Keratinocyte (primary cell): Measurements from ENCODE around the gene NDUFAB1. TPM values are rescaled to one million over a fixed set of nuclear protein-coding genes. Genes with fewer than 3 reads are reported as not detected.

Source experiments
- DNase-seq: peaks from one replicate; pipeline ENCODE4 v3.0.0-alpha.2; 2011; ENCODE audit warnings: low read depth, missing footprints, low spot score
- FAIRE-seq: peaks from 2 replicates; lab custom pipeline; 2011; peaks lifted over from hg19 to GRCh38; lab: Jason Lieb, UNC
- H2AFZ ChIP-seq: 2 replicates; pipeline ENCODE4 v1.6.0; 2012; ENCODE audit warnings: low read length, control low read depth, inconsistent platforms; ENCODE audit not compliant: control insufficient read depth
- H3K27ac ChIP-seq: 2 replicates; pipeline ENCODE4 v1.5.1; 2011; ENCODE audit warnings: low read length; ENCODE audit not compliant: control insufficient read depth, insufficient read depth
- H3K27me3 ChIP-seq: 3 replicates; pipeline ENCODE4 v1.6.0; 2011; ENCODE audit warnings: low read length; ENCODE audit not compliant: control insufficient read depth, insufficient read depth; ENCODE audit errors: extremely low read depth
- H3K36me3 ChIP-seq, 2 experiments: 2 replicates in 1 of 2; 3 replicates in 1 of 2; pipeline ENCODE4 v1.5.1; 2011; ENCODE audit warnings: low read length in 2 of 2, mild to moderate bottlenecking in 1 of 2; ENCODE audit not compliant: control insufficient read depth in 2 of 2, insufficient read depth in 2 of 2; ENCODE audit errors: extremely low read depth in 1 of 2
- H3K4me1 ChIP-seq: 3 replicates; pipeline ENCODE4 v1.5.1; 2011; ENCODE audit warnings: low read length; ENCODE audit not compliant: control insufficient read depth, insufficient read depth; ENCODE audit errors: extremely low read depth
- H3K4me2 ChIP-seq: 3 replicates; pipeline ENCODE4 v1.6.0; 2011; ENCODE audit warnings: low read depth, low read length; ENCODE audit not compliant: control insufficient read depth, insufficient read depth; ENCODE audit errors: extremely low read depth
- H3K4me3 ChIP-seq, 3 experiments: fragments of 200-600 bp in 1 of 3; sonication (generic) in 1 of 3; 2 replicates in 2 of 3; 3 replicates in 1 of 3; pipeline ENCODE4 v1.5.1; 2011 to 2016; ENCODE audit warnings: low read length in 3 of 3, mild to moderate bottlenecking in 3 of 3, control low read depth in 2 of 3, inconsistent platforms in 1 of 3, low read depth in 1 of 3, mixed read lengths in 1 of 3, mixed run types in 1 of 3, moderate library complexity in 1 of 3; ENCODE audit not compliant: control insufficient read depth in 2 of 3, insufficient read depth in 2 of 3; ENCODE audit errors: extremely low read depth in 1 of 3
- H3K79me2 ChIP-seq: 2 replicates; pipeline ENCODE4 v1.6.0; 2012; ENCODE audit warnings: low read length; ENCODE audit not compliant: control insufficient read depth, insufficient read depth
- H3K9ac ChIP-seq: 3 replicates; pipeline ENCODE4 v1.6.0; 2011; ENCODE audit warnings: low read length; ENCODE audit not compliant: control insufficient read depth, insufficient read depth; ENCODE audit errors: extremely low read depth
- H3K9me1 ChIP-seq: 3 replicates; pipeline ENCODE4 v1.6.0; 2011; ENCODE audit warnings: low read length; ENCODE audit not compliant: control insufficient read depth, insufficient read depth; ENCODE audit errors: extremely low read depth
- H3K9me3 ChIP-seq: 2 replicates; pipeline ENCODE4 v1.5.1; 2012; ENCODE audit warnings: low read depth, low read length; ENCODE audit not compliant: control insufficient read depth
- H4K20me1 ChIP-seq: 3 replicates; pipeline ENCODE4 v1.6.0; 2011; ENCODE audit warnings: low read length; ENCODE audit not compliant: control insufficient read depth, insufficient read depth; ENCODE audit errors: extremely low read depth
- EZH2 ChIP-seq: IDR thresholded peaks from one replicate; pipeline ENCODE4 v1.6.1; 2012; ENCODE audit warnings: inconsistent platforms, mild to moderate bottlenecking, low read length, moderate library complexity
- dilution Hi-C: fragments of 300-500 bp; cut with MboI; formaldehyde crosslinking; loops from one replicate; pipeline ENCODE4 v1.7.0; 2020; ENCODE audit warnings: low sequenced_read_pairs; ENCODE audit not compliant: extremely low pct_ligation_motif_present
- polyA plus RNA-seq, 5 experiments: library from polyadenylated mRNA; depleted of rRNA in 3 of 5; stranded (reverse) in 3 of 5; stranded (forward) in 1 of 5; unstranded in 1 of 5; fragments of >200 nt; gene quantifications; 1 replicate in 1 of 5; 2 replicates in 3 of 5; 3 replicates in 1 of 5; pipeline versions ENCODE4 v1.2.1 to v1.2.3, GENCODE V29; 2011 to 2012; ENCODE audit warnings: missing spikeins in 2 of 5, low read depth in 1 of 5, low replicate concordance in 1 of 5
- TF ChIP-seq, protein P1 (sequence below), 3 experiments: IDR thresholded peaks in 1 of 3; conservative IDR thresholded peaks in 1 of 3; optimal IDR thresholded peaks in 1 of 3; 2 replicates in 2 of 3; 3 replicates in 1 of 3; pipeline versions ENCODE3 to v1.5.1; 2011; ENCODE audit warnings: low read length in 3 of 3, mild to moderate bottlenecking in 3 of 3, moderate library complexity in 2 of 3, control low read depth in 1 of 3, inconsistent platforms in 1 of 3; ENCODE audit not compliant: insufficient read depth in 2 of 3; ENCODE audit errors: extremely low read depth in 1 of 3

NDUFAB1 gene
- polyA plus RNA-seq, 1 donor (not counting 4 experiments of a cell fraction or from before 2014, with no cell fraction given) = 202 TPM

DNA sequence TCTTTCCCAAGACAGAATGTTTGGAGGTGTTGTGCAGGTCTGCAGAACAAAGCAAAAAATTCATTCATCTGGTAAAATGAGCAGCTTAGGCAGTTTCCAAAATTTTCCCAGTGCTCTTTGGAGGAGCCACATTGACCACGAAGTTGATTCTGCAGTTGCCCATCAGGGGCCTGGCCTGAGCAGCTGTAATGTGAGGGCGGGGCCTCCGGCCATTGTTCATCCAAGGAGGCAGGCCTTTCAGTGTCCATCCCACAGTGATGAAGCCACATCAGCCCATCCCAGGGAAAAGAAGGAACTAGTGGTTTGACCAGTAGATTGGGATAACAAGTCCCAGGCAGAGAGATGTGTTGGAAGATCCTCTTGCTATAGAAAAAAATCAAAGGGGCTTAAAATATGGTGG, 28.5 kb downstream of the NDUFAB1 start:
- no peak for TF ChIP-seq EZH2
- TF ChIP-seq, protein P1, sequence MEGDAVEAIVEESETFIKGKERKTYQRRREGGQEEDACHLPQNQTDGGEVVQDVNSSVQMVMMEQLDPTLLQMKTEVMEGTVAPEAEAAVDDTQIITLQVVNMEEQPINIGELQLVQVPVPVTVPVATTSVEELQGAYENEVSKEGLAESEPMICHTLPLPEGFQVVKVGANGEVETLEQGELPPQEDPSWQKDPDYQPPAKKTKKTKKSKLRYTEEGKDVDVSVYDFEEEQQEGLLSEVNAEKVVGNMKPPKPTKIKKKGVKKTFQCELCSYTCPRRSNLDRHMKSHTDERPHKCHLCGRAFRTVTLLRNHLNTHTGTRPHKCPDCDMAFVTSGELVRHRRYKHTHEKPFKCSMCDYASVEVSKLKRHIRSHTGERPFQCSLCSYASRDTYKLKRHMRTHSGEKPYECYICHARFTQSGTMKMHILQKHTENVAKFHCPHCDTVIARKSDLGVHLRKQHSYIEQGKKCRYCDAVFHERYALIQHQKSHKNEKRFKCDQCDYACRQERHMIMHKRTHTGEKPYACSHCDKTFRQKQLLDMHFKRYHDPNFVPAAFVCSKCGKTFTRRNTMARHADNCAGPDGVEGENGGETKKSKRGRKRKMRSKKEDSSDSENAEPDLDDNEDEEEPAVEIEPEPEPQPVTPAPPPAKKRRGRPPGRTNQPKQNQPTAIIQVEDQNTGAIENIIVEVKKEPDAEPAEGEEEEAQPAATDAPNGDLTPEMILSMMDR (optimal IDR thresholded peaks at IDR 0.05 in 1 of 3, IDR thresholded peaks at IDR 0.05 in 1 of 3, conservative IDR thresholded peaks at IDR 0.05 in 1 of 3; ENCODE audit: extremely low read depth in 1 of 3, insufficient read depth in 2 of 3, low read length in 3 of 3) = no peak
- H3K9me3 ChIP-seq = no peaks in the 10 kb centered on the region
- H3K36me3 ChIP-seq = peaks cover 45 to 51% of the 10 kb centered on the region in 2 experiments
- no peaks in the 10 kb centered on the region for H3K27me3 ChIP-seq
- no peaks in the 10 kb centered on the region for H3K79me2 ChIP-seq
- no peaks in the 10 kb centered on the region for H4K20me1 ChIP-seq
- H3K4me2 ChIP-seq = no peak overlapping the region
- no peak for FAIRE-seq
- dilution Hi-C loops = no loop called here
- H3K4me3 ChIP-seq = no peak overlapping the region
- H3K9me1 ChIP-seq = no peaks in the 10 kb centered on the region
- H3K9ac ChIP-seq = no peak overlapping the region
- H3K4me1 ChIP-seq = no peaks in the 10 kb centered on the region
- H3K27ac ChIP-seq = no peak overlapping the region
- no peak overlapping the region for H2AFZ ChIP-seq
- DNase-seq = no peak

DNA sequence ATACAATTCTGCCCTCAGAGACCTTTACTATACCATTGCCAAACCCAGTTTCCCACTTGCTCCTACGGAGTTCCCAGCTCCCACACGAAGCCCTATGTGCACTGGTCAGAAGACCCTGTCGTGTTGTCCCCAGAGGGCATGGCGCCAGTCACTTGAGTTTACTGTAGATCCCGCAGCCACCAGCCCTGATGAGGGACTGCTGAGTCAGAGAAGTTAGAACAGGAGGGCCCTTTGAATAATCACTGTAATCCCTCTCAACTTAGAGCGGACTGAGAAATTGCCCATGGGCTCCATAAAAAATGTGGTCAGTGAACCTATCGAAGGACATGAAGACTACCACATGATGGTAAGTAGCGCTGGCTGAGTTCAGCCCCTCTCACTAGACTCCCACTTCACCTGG, 29.4 kb downstream of the NDUFAB1 start:
- Histone ChIP-seq H3K27me3 (no peaks in the 10 kb centered on the region), H3K4me3 (no peak overlapping the region), H3K9me3 (no peaks in the 10 kb centered on the region), H3K79me2 (no peaks in the 10 kb centered on the region), H3K9ac (no peak overlapping the region), H3K9me1 (no peaks in the 10 kb centered on the region), H3K27ac (no peak overlapping the region), H2AFZ (no peak overlapping the region), H3K4me2 (no peak overlapping the region), H3K4me1 (no peaks in the 10 kb centered on the region), H4K20me1 (no peaks in the 10 kb centered on the region), H3K36me3 (peaks cover 49 to 54% of the 10 kb centered on the region in 2 experiments)
- no peak for TF ChIP-seq EZH2
- TF ChIP-seq, protein P1 (optimal IDR thresholded peaks at IDR 0.05 in 1 of 3, IDR thresholded peaks at IDR 0.05 in 1 of 3, conservative IDR thresholded peaks at IDR 0.05 in 1 of 3; ENCODE audit: extremely low read depth in 1 of 3, insufficient read depth in 2 of 3, low read length in 3 of 3) = no peak
- DNase-seq = no peak
- dilution Hi-C loops = no loop called here
- FAIRE-seq = no peak
